Neural cell (in vitro differentiated cells): Measurements from ENCODE around the gene EXOC4. TPM values are rescaled to one million over a fixed set of nuclear protein-coding genes. Genes with fewer than 3 reads are reported as not detected.

Experiments used
- H2AFZ ChIP-seq: fragments of 200-600, 300-800 bp; sonication (generic), shearing (Covaris generic); 2 replicates; pipeline ENCODE4 v1.6.0; 2014; ENCODE audit warnings: low read depth, mild to moderate bottlenecking, antibody characterized with exemption, low read length, moderate library complexity
- H3F3A ChIP-seq: fragments of 200-600 bp; shearing (Covaris generic); 2 replicates; pipeline ENCODE4 v1.6.1; 2016; ENCODE audit warnings: mild to moderate bottlenecking, moderate library complexity, mixed read lengths, antibody characterized with exemption, low read length; ENCODE audit not compliant: insufficient read depth, poor library complexity, severe bottlenecking
- H3K27ac ChIP-seq: fragments of 200-600, 300-800 bp; sonication (generic), shearing (Covaris generic); 2 replicates; pipeline ENCODE4 v1.5.1; 2014; ENCODE audit warnings: mild to moderate bottlenecking, low read length, moderate library complexity
- H3K27me3 ChIP-seq: fragments of 300-800, 200-600 bp; sonication (generic), shearing (Covaris generic); 2 replicates; pipeline ENCODE4 v1.6.0; 2014; ENCODE audit warnings: mild to moderate bottlenecking, low read depth, low read length, moderate library complexity; ENCODE audit not compliant: insufficient read depth
- H3K36me3 ChIP-seq: fragments of 300-800, 200-600 bp; sonication (generic), shearing (Covaris generic); 2 replicates; pipeline ENCODE4 v1.5.1; 2014; ENCODE audit warnings: mild to moderate bottlenecking, antibody characterized with exemption, low read length, moderate library complexity; ENCODE audit not compliant: insufficient read depth
- H3K4me2 ChIP-seq: fragments of 300-800, 200-600 bp; sonication (generic), shearing (Covaris generic); 2 replicates; pipeline ENCODE4 v1.6.0; 2014; ENCODE audit warnings: mild to moderate bottlenecking, low read length
- H3K4me3 ChIP-seq: fragments of 300-800, 200-600 bp; sonication (generic), shearing (Covaris generic); 2 replicates; pipeline ENCODE4 v1.5.1; 2014; ENCODE audit warnings: mild to moderate bottlenecking, low read length, moderate library complexity
- H3K79me2 ChIP-seq: fragments of 200-600 bp; shearing (Covaris generic); replicated peaks from 2 replicates; pipeline ENCODE4 v1.6.0; 2014; ENCODE audit warnings: mild to moderate bottlenecking, low read length, moderate library complexity; ENCODE audit not compliant: insufficient read depth
- H3K9ac ChIP-seq: fragments of 300-800, 200-600 bp; sonication (generic), shearing (Covaris generic); 2 replicates; pipeline ENCODE4 v1.6.1; 2016; ENCODE audit warnings: mild to moderate bottlenecking, low read length, mixed read lengths
- H3K9me2 ChIP-seq: fragments of 200-600 bp; shearing (Covaris generic); 2 replicates; pipeline ENCODE4 v1.6.1; 2016; ENCODE audit warnings: mild to moderate bottlenecking, low read length, mixed read lengths; ENCODE audit not compliant: insufficient read depth
- H3K9me3 ChIP-seq: fragments of 200-600, 300-800 bp; sonication (generic), shearing (Covaris generic); 2 replicates; pipeline ENCODE4 v1.6.1; 2016; ENCODE audit warnings: mild to moderate bottlenecking, mixed run types, low read length, moderate library complexity, mixed read lengths
- H4K20me1 ChIP-seq: fragments of 200-600 bp; shearing (Covaris generic); 2 replicates; pipeline ENCODE4 v1.6.1; 2016; ENCODE audit warnings: mild to moderate bottlenecking, mixed run types; ENCODE audit not compliant: insufficient read depth
- EP300 ChIP-seq: fragments of 450-650 bp; conservative IDR thresholded peaks from 2 replicates; pipeline ENCODE4 v1.6.1; 2014; ENCODE audit warnings: antibody characterized with exemption, mild to moderate bottlenecking, moderate library complexity; ENCODE audit not compliant: poor library complexity, severe bottlenecking
- EZH2 ChIP-seq: fragments of 200-600, 300-800 bp; shearing (Covaris generic), sonication (generic); IDR thresholded peaks from 2 replicates; pipeline ENCODE4 v1.6.1; 2014; ENCODE audit warnings: antibody characterized with exemption, low read length, borderline replicate concordance, mild to moderate bottlenecking; ENCODE audit not compliant: insufficient read depth, poor library complexity, severe bottlenecking
- MXI1 ChIP-seq: fragments of 450-650 bp; conservative IDR thresholded peaks from 2 replicates; pipeline ENCODE4 v1.6.1; 2014; ENCODE audit warnings: antibody characterized with exemption, mild to moderate bottlenecking; ENCODE audit not compliant: poor library complexity, severe bottlenecking
- POLR2AphosphoS5 ChIP-seq: IDR thresholded peaks from 2 replicates; pipeline ENCODE4 v1.6.1; 2012
- RAD21 ChIP-seq: fragments of 450-650 bp; conservative IDR thresholded peaks from 2 replicates; pipeline ENCODE4 v1.6.1; 2014; ENCODE audit warnings: antibody characterized with exemption, mild to moderate bottlenecking, moderate library complexity
- REST ChIP-seq: IDR thresholded peaks from 2 replicates; pipeline ENCODE4 v1.6.1; 2012; ENCODE audit warnings: borderline replicate concordance
- SMC3 ChIP-seq: fragments of 450-650 bp; conservative IDR thresholded peaks from 2 replicates; pipeline ENCODE4 v1.6.1; 2014; ENCODE audit warnings: antibody characterized with exemption, mild to moderate bottlenecking, moderate library complexity; ENCODE audit not compliant: poor library complexity
- TAF1 ChIP-seq: IDR thresholded peaks from 2 replicates; pipeline ENCODE4 v1.6.1; 2012; ENCODE audit warnings: low read depth
- polyA plus RNA-seq: library from polyadenylated mRNA; depleted of rRNA; stranded (reverse); fragments of >200 nt; gene quantifications from 2 replicates; pipeline ENCODE4 v1.2.3, GENCODE V29; 2014
- TF ChIP-seq, protein P1 (sequence below): fragments of 450-650 bp; IDR thresholded peaks from 2 replicates; pipeline ENCODE4 v1.5.1; 2014; ENCODE audit warnings: antibody characterized with exemption, mild to moderate bottlenecking, moderate library complexity; ENCODE audit not compliant: poor library complexity, severe bottlenecking

EXOC4 gene
- polyA plus RNA-seq, 1 donor from 2014 or later, result 36.5 TPM

GRCh38 chr7:133359449-133359848, 106.6 kb downstream of the EXOC4 start (continued):
- TF ChIP-seq RAD21 (no peak), MXI1 (no peak)

GRCh38 chr7:133360201-133360600, 107.3 kb downstream of the EXOC4 start:
- no peak overlapping the region for H3K27ac ChIP-seq
- no peaks in the 10 kb centered on the region for H3K36me3 ChIP-seq
- H3K79me2 ChIP-seq, result no peaks in the 10 kb centered on the region
- no peak overlapping the region for H2AFZ ChIP-seq
- TF ChIP-seq RAD21 (no peak), EP300 (no peak), TAF1 (no peak)
- no peaks in the 10 kb centered on the region for H3K9me3 ChIP-seq
- H3F3A ChIP-seq, result no peaks in the 10 kb centered on the region
- no peaks in the 10 kb centered on the region for H3K9me2 ChIP-seq
- H4K20me1 ChIP-seq, result no peaks in the 10 kb centered on the region
- H3K4me2 ChIP-seq, result no peak overlapping the region
- H3K27me3 ChIP-seq, result no peaks in the 10 kb centered on the region
- no peak overlapping the region for H3K9ac ChIP-seq
- no peak overlapping the region for H3K4me3 ChIP-seq

GRCh38 chr7:133361806-133362205, 108.9 kb downstream of the EXOC4 start:
- Histone ChIP-seq H3F3A (no peaks in the 10 kb centered on the region), H3K9me2 (no peaks in the 10 kb centered on the region), H3K79me2 (no peaks in the 10 kb centered on the region), H3K4me2 (no peak overlapping the region), H3K9me3 (no peaks in the 10 kb centered on the region), H3K27ac (no peak overlapping the region), H3K4me3 (no peak overlapping the region), H3K9ac (no peak overlapping the region), H2AFZ (no peak overlapping the region), H4K20me1 (no peaks in the 10 kb centered on the region), H3K36me3 (no peaks in the 10 kb centered on the region), H3K27me3 (no peaks in the 10 kb centered on the region)
- TF ChIP-seq, protein P1, sequence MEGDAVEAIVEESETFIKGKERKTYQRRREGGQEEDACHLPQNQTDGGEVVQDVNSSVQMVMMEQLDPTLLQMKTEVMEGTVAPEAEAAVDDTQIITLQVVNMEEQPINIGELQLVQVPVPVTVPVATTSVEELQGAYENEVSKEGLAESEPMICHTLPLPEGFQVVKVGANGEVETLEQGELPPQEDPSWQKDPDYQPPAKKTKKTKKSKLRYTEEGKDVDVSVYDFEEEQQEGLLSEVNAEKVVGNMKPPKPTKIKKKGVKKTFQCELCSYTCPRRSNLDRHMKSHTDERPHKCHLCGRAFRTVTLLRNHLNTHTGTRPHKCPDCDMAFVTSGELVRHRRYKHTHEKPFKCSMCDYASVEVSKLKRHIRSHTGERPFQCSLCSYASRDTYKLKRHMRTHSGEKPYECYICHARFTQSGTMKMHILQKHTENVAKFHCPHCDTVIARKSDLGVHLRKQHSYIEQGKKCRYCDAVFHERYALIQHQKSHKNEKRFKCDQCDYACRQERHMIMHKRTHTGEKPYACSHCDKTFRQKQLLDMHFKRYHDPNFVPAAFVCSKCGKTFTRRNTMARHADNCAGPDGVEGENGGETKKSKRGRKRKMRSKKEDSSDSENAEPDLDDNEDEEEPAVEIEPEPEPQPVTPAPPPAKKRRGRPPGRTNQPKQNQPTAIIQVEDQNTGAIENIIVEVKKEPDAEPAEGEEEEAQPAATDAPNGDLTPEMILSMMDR, result no peak
- TF ChIP-seq EP300, result no peak

DNA sequence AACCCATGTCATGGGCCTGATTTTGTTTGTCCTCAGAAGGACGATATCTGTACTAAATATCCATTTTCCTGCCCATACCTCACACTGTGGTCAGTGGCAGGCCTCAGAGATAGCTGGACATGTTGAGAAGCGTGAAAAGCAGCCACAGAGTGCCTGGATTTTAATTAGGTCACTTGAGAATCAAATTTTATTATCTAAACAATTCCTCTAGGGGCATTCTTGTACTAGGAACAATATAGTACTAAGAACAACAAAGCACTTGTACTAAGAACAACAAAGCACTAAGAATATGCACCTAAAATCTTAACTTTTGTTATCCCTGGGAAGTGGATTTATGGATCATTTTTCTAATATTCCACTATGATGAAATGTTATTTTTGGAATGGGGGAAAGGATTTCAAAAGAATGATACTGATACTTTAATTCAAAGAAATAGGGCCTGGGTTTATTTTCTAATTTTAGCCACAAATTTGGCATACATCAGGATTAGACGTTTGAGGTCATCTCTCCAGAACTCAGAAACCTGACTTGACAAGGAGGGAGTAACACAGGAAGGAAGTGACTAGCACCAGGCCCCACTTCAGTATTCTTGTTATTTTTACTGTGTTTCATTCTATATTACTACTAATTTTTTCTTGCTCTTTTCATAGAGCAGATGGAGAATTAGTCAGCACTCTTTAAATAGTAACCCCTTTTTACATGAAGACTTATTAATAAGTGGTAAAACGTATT, 112.2 kb downstream of the EXOC4 start:
- H2AFZ ChIP-seq, result no peak overlapping the region
- H4K20me1 ChIP-seq, result no peaks in the 10 kb centered on the region
- H3K27ac ChIP-seq, result no peak overlapping the region
- H3K27me3 ChIP-seq, result no peaks in the 10 kb centered on the region
- H3K9ac ChIP-seq, result no peak overlapping the region
- TF ChIP-seq POLR2AphosphoS5, result no peak
- TF ChIP-seq SMC3, result no peak
- no peak for TF ChIP-seq RAD21
- no peak for TF ChIP-seq EP300
- TF ChIP-seq REST, result no peak
- TF ChIP-seq, protein P1, result no peak
- TF ChIP-seq TAF1, result no peak
- TF ChIP-seq MXI1, result no peak
- TF ChIP-seq EZH2, result no peak
- H3K9me2 ChIP-seq, result no peaks in the 10 kb centered on the region
- no peaks in the 10 kb centered on the region for H3K36me3 ChIP-seq
- no peaks in the 10 kb centered on the region for H3K79me2 ChIP-seq
- H3K4me2 ChIP-seq, result no peak overlapping the region
- H3K9me3 ChIP-seq, result no peaks in the 10 kb centered on the region
- H3K4me3 ChIP-seq, result no peak overlapping the region
- H3F3A ChIP-seq, result no peaks in the 10 kb centered on the region
